DND-41 (cell line): ENCODE data around the gene OSBPL5.

Experiments used
- EZH2 ChIP-seq: IDR thresholded peaks from 3 replicates; pipeline ENCODE4 v1.6.1; 2012; ENCODE audit warnings: borderline replicate concordance, low read depth, mild to moderate bottlenecking, moderate library complexity, low read length, inconsistent platforms; ENCODE audit not compliant: severe bottlenecking
- TF ChIP-seq, protein P1 (sequence below): IDR thresholded peaks from 2 replicates; pipeline ENCODE4 v1.5.1; 2012; ENCODE audit warnings: borderline replicate concordance, low read length, moderate library complexity, mild to moderate bottlenecking; ENCODE audit not compliant: poor library complexity, severe bottlenecking; ENCODE audit errors: extremely low read depth

DNA sequence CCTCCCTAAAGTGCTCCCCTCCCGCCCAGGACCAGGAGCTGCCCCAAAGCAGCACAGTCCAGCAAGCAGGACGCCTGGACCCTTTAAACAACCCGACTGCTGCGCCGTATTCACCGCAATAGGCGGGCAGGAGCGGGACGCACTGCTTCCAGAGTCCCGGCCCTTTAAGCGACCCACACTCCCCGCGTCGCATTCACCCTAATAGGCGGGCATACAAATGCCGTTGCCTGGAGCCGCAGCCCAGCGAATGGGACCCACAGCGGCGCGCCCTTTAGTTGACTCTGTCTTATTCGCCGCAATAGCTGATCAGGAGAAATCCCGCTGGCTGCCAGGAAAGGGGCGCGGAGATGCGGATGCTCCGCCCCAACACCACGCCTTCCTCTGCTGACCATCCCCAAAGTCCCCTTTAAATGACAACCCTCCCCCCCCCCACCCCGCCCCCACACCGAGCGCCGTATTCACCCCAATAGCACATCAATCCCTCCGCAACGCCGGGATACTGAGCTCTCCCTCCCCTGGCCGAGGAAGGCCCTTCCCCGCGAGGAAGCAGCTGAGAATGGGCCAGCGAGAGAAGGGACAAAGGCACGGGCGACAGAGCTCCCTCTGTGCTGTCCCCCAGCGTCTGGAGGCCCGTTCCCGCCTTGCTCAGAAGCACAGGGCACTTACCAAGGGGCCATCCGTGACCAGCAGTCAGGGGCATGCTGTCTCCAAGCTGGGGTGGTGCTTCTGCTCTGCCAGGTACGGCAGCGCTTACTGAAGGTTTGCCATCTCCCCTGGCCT, 4.7 kb downstream of the OSBPL5 start:
- no peak for TF ChIP-seq EZH2
- TF ChIP-seq, protein P1, sequence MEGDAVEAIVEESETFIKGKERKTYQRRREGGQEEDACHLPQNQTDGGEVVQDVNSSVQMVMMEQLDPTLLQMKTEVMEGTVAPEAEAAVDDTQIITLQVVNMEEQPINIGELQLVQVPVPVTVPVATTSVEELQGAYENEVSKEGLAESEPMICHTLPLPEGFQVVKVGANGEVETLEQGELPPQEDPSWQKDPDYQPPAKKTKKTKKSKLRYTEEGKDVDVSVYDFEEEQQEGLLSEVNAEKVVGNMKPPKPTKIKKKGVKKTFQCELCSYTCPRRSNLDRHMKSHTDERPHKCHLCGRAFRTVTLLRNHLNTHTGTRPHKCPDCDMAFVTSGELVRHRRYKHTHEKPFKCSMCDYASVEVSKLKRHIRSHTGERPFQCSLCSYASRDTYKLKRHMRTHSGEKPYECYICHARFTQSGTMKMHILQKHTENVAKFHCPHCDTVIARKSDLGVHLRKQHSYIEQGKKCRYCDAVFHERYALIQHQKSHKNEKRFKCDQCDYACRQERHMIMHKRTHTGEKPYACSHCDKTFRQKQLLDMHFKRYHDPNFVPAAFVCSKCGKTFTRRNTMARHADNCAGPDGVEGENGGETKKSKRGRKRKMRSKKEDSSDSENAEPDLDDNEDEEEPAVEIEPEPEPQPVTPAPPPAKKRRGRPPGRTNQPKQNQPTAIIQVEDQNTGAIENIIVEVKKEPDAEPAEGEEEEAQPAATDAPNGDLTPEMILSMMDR: no peak
